Endodermal cell (in vitro differentiated cells): Measurements from ENCODE around the gene LRSAM1. TPM values are rescaled to one million over a fixed set of nuclear protein-coding genes. Genes with fewer than 3 reads are reported as not detected.

Source experiments
- DNase-seq: peaks from one replicate; pipeline ENCODE4 v3.0.0-alpha.2; 2017
- H3K27ac ChIP-seq: 2 replicates; pipeline ENCODE4 v1.5.1; 2013; ENCODE audit warnings: mild to moderate bottlenecking, low read depth, low read length, moderate library complexity
- H3K27me3 ChIP-seq: 2 replicates; pipeline ENCODE4 v1.6.1; 2013; ENCODE audit warnings: mild to moderate bottlenecking, low read length, moderate library complexity; ENCODE audit not compliant: insufficient read depth, control insufficient read depth, poor library complexity, severe bottlenecking
- H3K36me3 ChIP-seq: 2 replicates; pipeline ENCODE4 v1.7.0; 2013; ENCODE audit warnings: mild to moderate bottlenecking, low read length, moderate library complexity; ENCODE audit not compliant: control insufficient read depth, insufficient read depth
- H3K4me1 ChIP-seq: one replicate; pipeline ENCODE4 v1.7.0; 2013; ENCODE audit warnings: low read length; ENCODE audit not compliant: control insufficient read depth, insufficient read depth
- H3K4me3 ChIP-seq: 2 replicates; pipeline ENCODE4 v1.5.1; 2013; ENCODE audit warnings: mild to moderate bottlenecking, low read length, moderate library complexity
- H3K9ac ChIP-seq: 2 replicates; pipeline ENCODE4 v1.6.1; 2013; ENCODE audit warnings: mild to moderate bottlenecking, low read length, moderate library complexity; ENCODE audit not compliant: poor library complexity, severe bottlenecking; ENCODE audit errors: extremely low read depth
- H3K9me3 ChIP-seq: 2 replicates; pipeline ENCODE4 v1.6.1; 2013; ENCODE audit warnings: mild to moderate bottlenecking, low read length, moderate library complexity; ENCODE audit not compliant: control insufficient read depth
- H3K27ac Mint-ChIP-seq: 2 replicates; pipeline ENCODE4 v1.8.0; 2020; ENCODE audit warnings: mixed read lengths
- H3K27me3 Mint-ChIP-seq: 2 replicates; pipeline ENCODE4 v1.8.0; 2021; ENCODE audit warnings: mild to moderate bottlenecking, mixed read lengths; ENCODE audit not compliant: insufficient read depth
- H3K36me3 Mint-ChIP-seq: 2 replicates; pipeline ENCODE4 v1.8.0; 2020; ENCODE audit warnings: low read depth, mixed read lengths
- H3K4me1 Mint-ChIP-seq: 2 replicates; pipeline ENCODE4 v1.8.0; 2020; ENCODE audit warnings: mixed read lengths
- H3K4me3 Mint-ChIP-seq: 2 replicates; pipeline ENCODE4 v1.8.0; 2020; ENCODE audit warnings: mild to moderate bottlenecking, moderate library complexity, mixed read lengths
- H3K9me3 Mint-ChIP-seq: 2 replicates; pipeline ENCODE4 v1.8.0; 2020; ENCODE audit warnings: mild to moderate bottlenecking, mixed read lengths
- CTCF ChIP-seq: fragments of 200-600 bp; sonication (generic); conservative IDR thresholded peaks from 2 replicates; pipeline ENCODE4 v1.5.0; 2021; ENCODE audit warnings: antibody characterized with exemption, mild to moderate bottlenecking
- WGBS, 2 experiments: methylation state at CpG; one replicate each; pipeline versions ENCODE4 v1.1.5 to v1.1.7; 2013; ENCODE audit warnings: missing lambda C conversion rate in 2 of 2, mixed read lengths in 1 of 2; ENCODE audit not compliant: insufficient coverage in 1 of 2, insufficient read length in 1 of 2; 5-methylcytosine and 5-hydroxymethylcytosine counted together
- total RNA-seq, 2 donors: library from RNA; stranded (reverse); fragmentation: NEBNext Ultra II Directional in 1 of 2; extraction: Animal tissue kit (Norgen Biotek cat#: 25700) in 1 of 2; gene quantifications; 2 replicates in 1 of 2; 3 replicates in 1 of 2; pipeline ENCODE4 v1.2.1, GENCODE V29; 2021

The LRSAM1 gene
- total RNA-seq, 2 donors from 2014 or later, result 18.4 to 19.8 TPM

- H3K9me3 Mint-ChIP-seq, result no peaks in the 10 kb centered on the region
- Histone ChIP-seq H3K9ac (no peak overlapping the region), H3K36me3 (peaks cover 4% of the 10 kb centered on the region), H3K4me1 (no peaks in the 10 kb centered on the region), H3K27me3 (no peaks in the 10 kb centered on the region), H3K9me3 (no peaks in the 10 kb centered on the region), H3K4me3 (no peak overlapping the region), H3K27ac (peak overlapping the region; percentile 44)
- H3K27me3 Mint-ChIP-seq, result no peaks in the 10 kb centered on the region
- peak overlapping the region; percentile 58 for H3K27ac Mint-ChIP-seq
- 94 to 96% methylated on average over 4 to 6 of the region's 6 CpGs for WGBS, 2 experiments
- no peak for TF ChIP-seq CTCF
- H3K4me3 Mint-ChIP-seq, result no peak overlapping the region
- H3K36me3 Mint-ChIP-seq, result peaks cover 4% of the 10 kb centered on the region
- peaks cover 22% of the 10 kb centered on the region for H3K4me1 Mint-ChIP-seq
- no peak for DNase-seq
Observed at GRCh38 chr9:127535396-127535795, 84.1 kb downstream of the LRSAM1 start.

- H3K27ac ChIP-seq, result no peak overlapping the region
- H3K4me3 ChIP-seq, result no peak overlapping the region
- TF ChIP-seq CTCF, result no peak
- Mint-ChIP-seq H3K36me3 (peaks cover 4% of the 10 kb centered on the region), H3K27ac (peak overlapping the region; percentile 44), H3K4me3 (no peak overlapping the region), H3K27me3 (no peaks in the 10 kb centered on the region), H3K9me3 (no peaks in the 10 kb centered on the region), H3K4me1 (peaks cover 22% of the 10 kb centered on the region)
- no peak for DNase-seq
- H3K27me3 ChIP-seq, result no peaks in the 10 kb centered on the region
- H3K9ac ChIP-seq, result no peak overlapping the region
- H3K4me1 ChIP-seq, result no peaks in the 10 kb centered on the region
- H3K9me3 ChIP-seq, result no peaks in the 10 kb centered on the region
- H3K36me3 ChIP-seq, result no peaks in the 10 kb centered on the region
- WGBS, 2 experiments, result 86% methylated on average over 14 of the region's 14 CpGs
Observed at GRCh38 chr9:127535834-127536233, 84.5 kb downstream of the LRSAM1 start.

- no peaks in the 10 kb centered on the region for H3K27me3 ChIP-seq
- peak overlapping the region; percentile 73 for H3K27ac Mint-ChIP-seq
- H3K9me3 Mint-ChIP-seq, result no peaks in the 10 kb centered on the region
Observed at GRCh38 chr9:127536499-127536898, 85.2 kb downstream of the LRSAM1 start.

More at GRCh38 chr9:127536499-127536898, 85.2 kb downstream of the LRSAM1 start:
- no peak for DNase-seq
- no peak overlapping the region for H3K4me3 ChIP-seq
- H3K4me1 ChIP-seq, result no peaks in the 10 kb centered on the region
- Mint-ChIP-seq H3K4me1 (peaks cover 22% of the 10 kb centered on the region), H3K36me3 (peaks cover 3% of the 10 kb centered on the region), H3K27me3 (no peaks in the 10 kb centered on the region), H3K4me3 (no peak overlapping the region)
- H3K9me3 ChIP-seq, result no peaks in the 10 kb centered on the region
- H3K36me3 ChIP-seq, result no peaks in the 10 kb centered on the region
- no peak overlapping the region for H3K27ac ChIP-seq
- no peak overlapping the region for H3K9ac ChIP-seq
- WGBS, 2 experiments, result 96% methylated on average over 8 of the region's 8 CpGs; no CpG with 5 or more reads in 1 of the 2 experiments
- no peak for TF ChIP-seq CTCF
